K562 (cell line): Measurements from ENCODE around the gene NACA. TPM values are rescaled to one million over a fixed set of nuclear protein-coding genes. Genes with fewer than 3 reads are reported as not detected.

ENCODE experiments used
- CEBPZ ChIP-seq: fragments of 150-350 bp; IDR thresholded peaks from 2 replicates; pipeline ENCODE4 v1.6.1; 2014; ENCODE audit warnings: low read depth, mild to moderate bottlenecking, low read length, borderline replicate concordance
- ESRRB ChIP-seq: fragments of 250-450 bp; sonication (Bioruptor Pico); IDR thresholded peaks from 2 replicates; pipeline ENCODE4 v1.5.0; 2020; ENCODE audit warnings: mild to moderate bottlenecking, moderate library complexity, borderline replicate concordance
- ID3 ChIP-seq, 2 experiments: fragments of 250-450 bp in 1 of 2; fragments of 450-650 bp in 1 of 2; sonication (Bioruptor Pico) in 1 of 2; IDR thresholded peaks; 2 replicates each; pipeline versions ENCODE4 v1.6.1 to v1.8.0; 2016 to 2021; ENCODE audit warnings: mild to moderate bottlenecking in 2 of 2, moderate library complexity in 2 of 2, missing compliant biosample characterization in 1 of 2, missing genetic modification characterization in 1 of 2
- MCM3 ChIP-seq: fragments of 450-650 bp; IDR thresholded peaks from 2 replicates; pipeline ENCODE4 v1.6.1; 2016
- MTA3 ChIP-seq: fragments of 450-650 bp; formaldehyde crosslinking; IDR thresholded peaks from 2 replicates; pipeline ENCODE4 v1.6.1; 2017; ENCODE audit warnings: mild to moderate bottlenecking, borderline replicate concordance
- MTF1 ChIP-seq: fragments of 250-450 bp; sonication (Bioruptor Pico); IDR thresholded peaks from 2 replicates; pipeline ENCODE4 v1.9.0; 2021; ENCODE audit warnings: moderate library complexity, mild to moderate bottlenecking, inconsistent platforms, borderline replicate concordance
- NFE2L1 ChIP-seq: fragments of 450-650 bp; IDR thresholded peaks from 2 replicates; pipeline ENCODE4 v1.6.1; 2016; ENCODE audit warnings: missing genetic modification characterization, low read depth, mild to moderate bottlenecking, missing compliant biosample characterization, moderate library complexity, borderline replicate concordance
- TAL1 ChIP-seq: fragments of 450-650 bp; IDR thresholded peaks from 2 replicates; pipeline ENCODE4 v1.6.1; 2016; ENCODE audit warnings: mild to moderate bottlenecking
- TCF7 ChIP-seq: sonication (generic); IDR thresholded peaks from 2 replicates; pipeline ENCODE4 v1.6.1; 2016; ENCODE audit warnings: antibody characterized with exemption, borderline replicate concordance
- ZFP36 ChIP-seq: fragments of 150-350 bp; IDR thresholded peaks from 2 replicates; pipeline ENCODE4 v1.6.1; 2018; ENCODE audit warnings: low read length, low read depth; ENCODE audit not compliant: partially characterized antibody
- ZNF436 ChIP-seq: fragments of 250-450, 450-650 bp; sonication (Bioruptor Pico); formaldehyde crosslinking; IDR thresholded peaks from 2 replicates; pipeline ENCODE4 v1.7.0; 2020; ENCODE audit warnings: mild to moderate bottlenecking
- ZNF586 ChIP-seq: fragments of 450-650 bp; formaldehyde crosslinking; conservative IDR thresholded peaks from 2 replicates; pipeline ENCODE4 v1.4.0; 2020; ENCODE audit warnings: mild to moderate bottlenecking, moderate library complexity
- ZNF780A ChIP-seq: fragments of 250-450 bp; sonication (Bioruptor Pico); IDR thresholded peaks from 2 replicates; pipeline ENCODE4 v1.5.0; 2021; ENCODE audit warnings: mild to moderate bottlenecking
- polyA plus RNA-seq, 8 experiments: library from polyadenylated mRNA; depleted of rRNA in 4 of 8; stranded (reverse) in 5 of 8; unstranded in 3 of 8; fragments of >200 nt; fragmentation: Nextera tagmentation in 2 of 8; fragmentation: Illumina TruSeq in 1 of 8; extraction: Ambion mirVana in 2 of 8; extraction: Trizol in 1 of 8; gene quantifications; 2 replicates each; pipeline versions ENCODE4 v1.2.1 to v1.2.3, GENCODE V29; 2011 to 2014; ENCODE audit warnings: inconsistent platforms in 1 of 8, missing spikeins in 1 of 8
- total RNA-seq, 7 experiments: library from RNA; depleted of rRNA in 6 of 7; stranded (reverse); fragments of >200 nt in 6 of 7; fragmentation: Illumina TruSeq in 2 of 7; extraction: Trizol in 2 of 7; gene quantifications; 2 replicates each; pipeline versions ENCODE4 v1.2.1 to v1.2.3, GENCODE V29; 2011 to 2021; ENCODE audit warnings: low replicate concordance in 1 of 7
- TF ChIP-seq, protein P1 (sequence below): fragments of 450-650 bp; IDR thresholded peaks from 2 replicates; pipeline ENCODE4 v1.6.1; 2016; ENCODE audit warnings: mild to moderate bottlenecking, moderate library complexity

Gene NACA
- total and polyA plus RNA-seq, 9 of the 15 experiments (the other 6 are each of a cell fraction or from before 2014, with no cell fraction given) = 1,030 to 2,416 (median 1,645) TPM

DNA sequence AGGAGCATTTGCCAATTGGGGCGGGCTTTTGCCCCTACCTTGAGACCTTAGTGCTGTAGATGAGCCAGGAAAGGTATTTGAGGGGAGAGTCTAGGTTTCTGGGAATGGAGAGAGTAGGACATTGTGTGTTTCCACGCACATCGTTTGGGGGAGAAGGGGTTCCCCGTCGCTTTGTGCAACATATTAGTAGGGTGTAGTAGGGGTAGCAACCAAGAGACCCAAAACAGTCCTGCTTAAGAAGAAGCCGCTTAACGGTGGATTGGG lies 36.3 kb downstream of the NACA start (continued):
- TF ChIP-seq ID3 (CRISPR knock-in tag; IDR thresholded peaks at IDR 0.05) (no peak), ID3 (tag; IDR thresholded peaks at IDR 0.05) (0 out of 2 replicates have a peak, but pooled peaks have one; percentile 30), NFE2L1 (tag) (no peak), ZNF780A (no peak), CEBPZ (no peak), MCM3 (no peak), ZNF586 (CRISPR knock-in tag) (no peak), TCF7 (no peak), ZFP36 (no peak), ZNF436 (CRISPR knock-in tag) (no peak; the same call in 1 of the 2 replicates), MTA3 (0 out of 2 replicates have a peak, but pooled peaks have one; percentile 13), MTF1 (CRISPR knock-in tag) (no peak), TAL1 (0 out of 2 replicates have a peak, but pooled peaks have one; percentile 1), ESRRB (CRISPR knock-in tag) (no peak)
- TF ChIP-seq, protein P1, sequence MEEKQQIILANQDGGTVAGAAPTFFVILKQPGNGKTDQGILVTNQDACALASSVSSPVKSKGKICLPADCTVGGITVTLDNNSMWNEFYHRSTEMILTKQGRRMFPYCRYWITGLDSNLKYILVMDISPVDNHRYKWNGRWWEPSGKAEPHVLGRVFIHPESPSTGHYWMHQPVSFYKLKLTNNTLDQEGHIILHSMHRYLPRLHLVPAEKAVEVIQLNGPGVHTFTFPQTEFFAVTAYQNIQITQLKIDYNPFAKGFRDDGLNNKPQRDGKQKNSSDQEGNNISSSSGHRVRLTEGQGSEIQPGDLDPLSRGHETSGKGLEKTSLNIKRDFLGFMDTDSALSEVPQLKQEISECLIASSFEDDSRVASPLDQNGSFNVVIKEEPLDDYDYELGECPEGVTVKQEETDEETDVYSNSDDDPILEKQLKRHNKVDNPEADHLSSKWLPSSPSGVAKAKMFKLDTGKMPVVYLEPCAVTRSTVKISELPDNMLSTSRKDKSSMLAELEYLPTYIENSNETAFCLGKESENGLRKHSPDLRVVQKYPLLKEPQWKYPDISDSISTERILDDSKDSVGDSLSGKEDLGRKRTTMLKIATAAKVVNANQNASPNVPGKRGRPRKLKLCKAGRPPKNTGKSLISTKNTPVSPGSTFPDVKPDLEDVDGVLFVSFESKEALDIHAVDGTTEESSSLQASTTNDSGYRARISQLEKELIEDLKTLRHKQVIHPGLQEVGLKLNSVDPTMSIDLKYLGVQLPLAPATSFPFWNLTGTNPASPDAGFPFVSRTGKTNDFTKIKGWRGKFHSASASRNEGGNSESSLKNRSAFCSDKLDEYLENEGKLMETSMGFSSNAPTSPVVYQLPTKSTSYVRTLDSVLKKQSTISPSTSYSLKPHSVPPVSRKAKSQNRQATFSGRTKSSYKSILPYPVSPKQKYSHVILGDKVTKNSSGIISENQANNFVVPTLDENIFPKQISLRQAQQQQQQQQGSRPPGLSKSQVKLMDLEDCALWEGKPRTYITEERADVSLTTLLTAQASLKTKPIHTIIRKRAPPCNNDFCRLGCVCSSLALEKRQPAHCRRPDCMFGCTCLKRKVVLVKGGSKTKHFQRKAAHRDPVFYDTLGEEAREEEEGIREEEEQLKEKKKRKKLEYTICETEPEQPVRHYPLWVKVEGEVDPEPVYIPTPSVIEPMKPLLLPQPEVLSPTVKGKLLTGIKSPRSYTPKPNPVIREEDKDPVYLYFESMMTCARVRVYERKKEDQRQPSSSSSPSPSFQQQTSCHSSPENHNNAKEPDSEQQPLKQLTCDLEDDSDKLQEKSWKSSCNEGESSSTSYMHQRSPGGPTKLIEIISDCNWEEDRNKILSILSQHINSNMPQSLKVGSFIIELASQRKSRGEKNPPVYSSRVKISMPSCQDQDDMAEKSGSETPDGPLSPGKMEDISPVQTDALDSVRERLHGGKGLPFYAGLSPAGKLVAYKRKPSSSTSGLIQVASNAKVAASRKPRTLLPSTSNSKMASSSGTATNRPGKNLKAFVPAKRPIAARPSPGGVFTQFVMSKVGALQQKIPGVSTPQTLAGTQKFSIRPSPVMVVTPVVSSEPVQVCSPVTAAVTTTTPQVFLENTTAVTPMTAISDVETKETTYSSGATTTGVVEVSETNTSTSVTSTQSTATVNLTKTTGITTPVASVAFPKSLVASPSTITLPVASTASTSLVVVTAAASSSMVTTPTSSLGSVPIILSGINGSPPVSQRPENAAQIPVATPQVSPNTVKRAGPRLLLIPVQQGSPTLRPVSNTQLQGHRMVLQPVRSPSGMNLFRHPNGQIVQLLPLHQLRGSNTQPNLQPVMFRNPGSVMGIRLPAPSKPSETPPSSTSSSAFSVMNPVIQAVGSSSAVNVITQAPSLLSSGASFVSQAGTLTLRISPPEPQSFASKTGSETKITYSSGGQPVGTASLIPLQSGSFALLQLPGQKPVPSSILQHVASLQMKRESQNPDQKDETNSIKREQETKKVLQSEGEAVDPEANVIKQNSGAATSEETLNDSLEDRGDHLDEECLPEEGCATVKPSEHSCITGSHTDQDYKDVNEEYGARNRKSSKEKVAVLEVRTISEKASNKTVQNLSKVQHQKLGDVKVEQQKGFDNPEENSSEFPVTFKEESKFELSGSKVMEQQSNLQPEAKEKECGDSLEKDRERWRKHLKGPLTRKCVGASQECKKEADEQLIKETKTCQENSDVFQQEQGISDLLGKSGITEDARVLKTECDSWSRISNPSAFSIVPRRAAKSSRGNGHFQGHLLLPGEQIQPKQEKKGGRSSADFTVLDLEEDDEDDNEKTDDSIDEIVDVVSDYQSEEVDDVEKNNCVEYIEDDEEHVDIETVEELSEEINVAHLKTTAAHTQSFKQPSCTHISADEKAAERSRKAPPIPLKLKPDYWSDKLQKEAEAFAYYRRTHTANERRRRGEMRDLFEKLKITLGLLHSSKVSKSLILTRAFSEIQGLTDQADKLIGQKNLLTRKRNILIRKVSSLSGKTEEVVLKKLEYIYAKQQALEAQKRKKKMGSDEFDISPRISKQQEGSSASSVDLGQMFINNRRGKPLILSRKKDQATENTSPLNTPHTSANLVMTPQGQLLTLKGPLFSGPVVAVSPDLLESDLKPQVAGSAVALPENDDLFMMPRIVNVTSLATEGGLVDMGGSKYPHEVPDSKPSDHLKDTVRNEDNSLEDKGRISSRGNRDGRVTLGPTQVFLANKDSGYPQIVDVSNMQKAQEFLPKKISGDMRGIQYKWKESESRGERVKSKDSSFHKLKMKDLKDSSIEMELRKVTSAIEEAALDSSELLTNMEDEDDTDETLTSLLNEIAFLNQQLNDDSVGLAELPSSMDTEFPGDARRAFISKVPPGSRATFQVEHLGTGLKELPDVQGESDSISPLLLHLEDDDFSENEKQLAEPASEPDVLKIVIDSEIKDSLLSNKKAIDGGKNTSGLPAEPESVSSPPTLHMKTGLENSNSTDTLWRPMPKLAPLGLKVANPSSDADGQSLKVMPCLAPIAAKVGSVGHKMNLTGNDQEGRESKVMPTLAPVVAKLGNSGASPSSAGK = no peak
